DOHH2 (cell line): ENCODE data around the gene COA8.

Experiments
- H3F3A ChIP-seq: fragments of 200-600 bp; sonication (generic), shearing (Covaris generic); 2 replicates; pipeline ENCODE4 v1.6.0; 2016; ENCODE audit warnings: antibody characterized with exemption, mild to moderate bottlenecking; ENCODE audit not compliant: control insufficient read depth, insufficient read depth
- H3K27ac ChIP-seq: fragments of 200-600 bp; sonication (generic); 2 replicates; pipeline ENCODE4 v1.5.1; 2014; ENCODE audit warnings: low read depth, mild to moderate bottlenecking, low read length, moderate library complexity
- H3K27me3 ChIP-seq: fragments of 200-600 bp; sonication (generic); 2 replicates; pipeline ENCODE4 v1.6.1; 2014; ENCODE audit warnings: mild to moderate bottlenecking, low read length, mixed read lengths; ENCODE audit not compliant: control insufficient read depth
- H3K36me3 ChIP-seq: fragments of 200-600 bp; sonication (generic); 2 replicates; pipeline ENCODE4 v1.6.1; 2014; ENCODE audit warnings: mild to moderate bottlenecking, low read length, moderate library complexity, mixed read lengths; ENCODE audit not compliant: control insufficient read depth
- H3K4me1 ChIP-seq: fragments of 200-600 bp; sonication (generic); 2 replicates; pipeline ENCODE4 v1.6.1; 2014; ENCODE audit warnings: mild to moderate bottlenecking, low read length, mixed read lengths; ENCODE audit not compliant: control insufficient read depth
- H3K4me2 ChIP-seq: fragments of 200-600 bp; sonication (generic); 2 replicates; pipeline ENCODE4 v1.6.0; 2014; ENCODE audit warnings: mild to moderate bottlenecking, low read length, moderate library complexity
- H3K4me3 ChIP-seq: fragments of 200-600 bp; sonication (generic); 2 replicates; pipeline ENCODE4 v1.5.1; 2014; ENCODE audit warnings: mild to moderate bottlenecking, low read length, mixed read lengths
- H3K79me2 ChIP-seq: fragments of 200-600 bp; sonication (generic); 2 replicates; pipeline ENCODE4 v1.6.1; 2014; ENCODE audit warnings: mild to moderate bottlenecking, low read length, mixed read lengths; ENCODE audit not compliant: control insufficient read depth
- H3K9me2 ChIP-seq: fragments of 200-600 bp; sonication (generic); replicated peaks from 2 replicates; pipeline ENCODE4 v1.6.1; 2014; ENCODE audit warnings: mild to moderate bottlenecking, low read length, mixed read lengths; ENCODE audit not compliant: control insufficient read depth
- H3K9me3 ChIP-seq: fragments of 200-600 bp; sonication (generic); 2 replicates; pipeline ENCODE4 v1.6.1; 2014; ENCODE audit warnings: antibody characterized with exemption, low read length, mixed read lengths; ENCODE audit not compliant: control insufficient read depth, insufficient read depth
- H4K20me1 ChIP-seq: fragments of 200-600 bp; sonication (generic); 2 replicates; pipeline ENCODE4 v1.6.0; 2014; ENCODE audit warnings: low read depth, mild to moderate bottlenecking, antibody characterized with exemption, low read length, moderate library complexity; ENCODE audit not compliant: control insufficient read depth, insufficient read depth
- EZH2phosphoT487 ChIP-seq: fragments of 200-600 bp; sonication (generic); IDR thresholded peaks from 2 replicates; pipeline ENCODE4 v1.6.1; 2017; ENCODE audit warnings: borderline replicate concordance, mild to moderate bottlenecking, antibody characterized with exemption, low read length, moderate library complexity, mixed read lengths
- TF ChIP-seq, protein P1 (sequence below): fragments of 200-600 bp; sonication (generic); IDR thresholded peaks from one replicate; pipeline ENCODE4 v1.5.1; 2014; ENCODE audit warnings: antibody characterized with exemption, mild to moderate bottlenecking, low read depth, low read length; ENCODE audit not compliant: poor library complexity, severe bottlenecking

COA8 gene

DNA sequence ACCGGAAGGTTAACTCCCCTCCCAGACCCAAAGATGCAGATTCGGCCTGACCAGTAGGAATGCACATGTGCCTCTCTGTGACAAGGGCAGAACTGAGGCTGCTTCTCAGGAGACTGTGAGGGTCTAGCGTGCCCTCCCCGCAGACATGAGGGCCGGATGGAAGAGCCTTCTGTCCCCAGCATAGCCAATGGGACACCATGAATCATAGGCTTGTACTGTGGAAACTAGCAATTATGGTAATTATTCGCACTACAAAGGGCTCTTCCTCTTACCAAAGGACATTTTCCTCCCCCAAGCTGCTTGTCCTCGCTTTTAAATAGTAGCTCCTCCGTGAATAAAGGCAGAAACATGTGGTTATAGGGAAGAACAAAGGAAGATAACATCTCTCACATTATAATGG, 6.2 kb downstream of the COA8 start:
- H3K79me2 ChIP-seq, result peaks cover 61% of the 10 kb centered on the region
- TF ChIP-seq EZH2phosphoT487, result no peak
- TF ChIP-seq, protein P1, sequence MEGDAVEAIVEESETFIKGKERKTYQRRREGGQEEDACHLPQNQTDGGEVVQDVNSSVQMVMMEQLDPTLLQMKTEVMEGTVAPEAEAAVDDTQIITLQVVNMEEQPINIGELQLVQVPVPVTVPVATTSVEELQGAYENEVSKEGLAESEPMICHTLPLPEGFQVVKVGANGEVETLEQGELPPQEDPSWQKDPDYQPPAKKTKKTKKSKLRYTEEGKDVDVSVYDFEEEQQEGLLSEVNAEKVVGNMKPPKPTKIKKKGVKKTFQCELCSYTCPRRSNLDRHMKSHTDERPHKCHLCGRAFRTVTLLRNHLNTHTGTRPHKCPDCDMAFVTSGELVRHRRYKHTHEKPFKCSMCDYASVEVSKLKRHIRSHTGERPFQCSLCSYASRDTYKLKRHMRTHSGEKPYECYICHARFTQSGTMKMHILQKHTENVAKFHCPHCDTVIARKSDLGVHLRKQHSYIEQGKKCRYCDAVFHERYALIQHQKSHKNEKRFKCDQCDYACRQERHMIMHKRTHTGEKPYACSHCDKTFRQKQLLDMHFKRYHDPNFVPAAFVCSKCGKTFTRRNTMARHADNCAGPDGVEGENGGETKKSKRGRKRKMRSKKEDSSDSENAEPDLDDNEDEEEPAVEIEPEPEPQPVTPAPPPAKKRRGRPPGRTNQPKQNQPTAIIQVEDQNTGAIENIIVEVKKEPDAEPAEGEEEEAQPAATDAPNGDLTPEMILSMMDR, result no peak

DNA sequence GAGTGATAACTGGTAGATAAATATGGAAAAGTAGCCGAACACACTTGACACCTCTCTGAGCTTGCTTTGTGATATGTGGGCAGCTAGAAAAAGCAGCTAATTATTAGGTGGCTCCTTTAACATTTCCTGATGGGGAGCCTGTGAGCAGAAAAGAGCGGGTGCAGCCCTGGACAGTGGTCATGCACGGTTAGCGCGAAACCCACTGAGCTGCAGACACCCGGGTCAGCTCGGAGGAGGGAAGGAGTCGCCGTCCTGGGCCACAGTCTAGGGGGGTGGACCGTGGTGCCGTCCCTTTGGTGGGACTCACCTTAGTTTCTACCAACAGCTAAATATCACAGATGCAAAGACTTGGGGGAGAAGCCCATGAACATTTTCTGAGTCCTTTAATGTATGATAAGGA, 6.6 kb downstream of the COA8 start:
- Histone ChIP-seq H3K9me3 (no peaks in the 10 kb centered on the region), H3K4me1 (peaks cover 10% of the 10 kb centered on the region), H3K4me2 (no peak overlapping the region), H3K9me2 (no peaks in the 10 kb centered on the region), H3K27ac (no peak overlapping the region), H3K27me3 (no peaks in the 10 kb centered on the region), H3K79me2 (peaks cover 57% of the 10 kb centered on the region), H3K36me3 (peaks cover 15% of the 10 kb centered on the region), H3K4me3 (no peak overlapping the region), H4K20me1 (no peaks in the 10 kb centered on the region), H3F3A (peaks cover 3% of the 10 kb centered on the region)
- TF ChIP-seq EZH2phosphoT487, result no peak
- TF ChIP-seq, protein P1, result no peak

More for the DNA sequence above, 6.2 kb downstream of the COA8 start:
- no peak overlapping the region for H3K27ac ChIP-seq
- H3K36me3 ChIP-seq, result peaks cover 11% of the 10 kb centered on the region
- peaks cover 15% of the 10 kb centered on the region for H3K4me1 ChIP-seq
- no peaks in the 10 kb centered on the region for H3K27me3 ChIP-seq
- no peaks in the 10 kb centered on the region for H4K20me1 ChIP-seq
- H3K4me2 ChIP-seq, result no peak overlapping the region
- no peaks in the 10 kb centered on the region for H3K9me3 ChIP-seq
- H3K4me3 ChIP-seq, result no peak overlapping the region
- H3F3A ChIP-seq, result peaks cover 3% of the 10 kb centered on the region
- no peaks in the 10 kb centered on the region for H3K9me2 ChIP-seq

DNA sequence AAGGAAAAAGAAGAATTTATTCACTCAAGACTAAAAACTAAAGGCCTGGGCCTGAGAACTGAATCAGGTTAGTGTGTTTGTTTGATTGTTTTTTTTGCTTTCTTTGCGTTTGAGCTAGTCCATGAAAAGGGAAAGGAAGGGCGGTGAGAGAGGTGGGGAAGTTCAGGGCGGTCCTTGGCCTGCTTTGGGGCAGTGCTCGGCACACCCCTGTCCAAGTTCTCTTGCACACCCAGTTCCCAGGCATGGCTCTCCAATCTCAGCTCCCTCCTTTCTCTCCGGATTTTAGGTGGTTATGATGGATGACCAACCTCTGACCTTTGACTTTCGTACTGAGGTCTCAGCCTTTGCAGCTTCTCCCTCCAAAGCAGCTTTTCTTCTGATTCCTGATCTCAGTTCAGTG, 11.3 kb downstream of the COA8 start:
- Histone ChIP-seq H3K4me3 (no peak overlapping the region), H3K36me3 (peaks cover 25% of the 10 kb centered on the region), H3K9me3 (no peaks in the 10 kb centered on the region), H3K9me2 (no peaks in the 10 kb centered on the region), H3K4me1 (0 out of 2 replicates have a peak, but pooled peaks cover 3% of the 10 kb centered on the region), H3K4me2 (no peak overlapping the region), H3K27me3 (no peaks in the 10 kb centered on the region), H3K27ac (no peak overlapping the region), H4K20me1 (no peaks in the 10 kb centered on the region), H3K79me2 (peaks cover 18% of the 10 kb centered on the region), H3F3A (peaks cover 3% of the 10 kb centered on the region)
- no peak for TF ChIP-seq EZH2phosphoT487
- TF ChIP-seq, protein P1, result no peak
